Lower leg skin (tissue), 4 donors: ENCODE results near the gene MRPS11. TPM values are rescaled to one million over a fixed set of nuclear protein-coding genes. Genes with fewer than 3 reads are reported as not detected.
A peak's percentile ranks its signal among the peaks of the same experiment; 100 is the strongest.
"Not testable (repeated sequence)": the region's sequence is repeated elsewhere in the genome, so short reads cannot be mapped to it uniquely, and the experiment has no call there.

Source experiments
- DNase-seq, 2 donors: peaks; one replicate each; pipeline ENCODE4 v3.0.0-alpha.2; 2019; ENCODE audit warnings: low spot score in 2 of 2
- H3K4me3 ChIP-seq: fragments of 200-600 bp; sonication (generic); 2 replicates; pipeline ENCODE4 v1.5.1; 2017; ENCODE audit warnings: mild to moderate bottlenecking, low read depth; ENCODE audit not compliant: poor library complexity, severe bottlenecking
- CTCF ChIP-seq, 3 donors: fragments of 450-650 bp; IDR thresholded peaks; one replicate each; pipeline ENCODE4 v1.5.1; 2016; ENCODE audit warnings: antibody characterized with exemption in 3 of 3, mild to moderate bottlenecking in 3 of 3, moderate library complexity in 2 of 3
- POLR2A ChIP-seq, 2 donors: fragments of 450-650 bp; IDR thresholded peaks; one replicate each; pipeline ENCODE4 v1.6.1; 2016 to 2017; ENCODE audit warnings: antibody characterized with exemption in 2 of 2, mild to moderate bottlenecking in 1 of 2, moderate library complexity in 1 of 2
- WGBS, 2 donors: methylation state at CpG; one replicate each; pipeline ENCODE4 v1.1.5; 2018; 5-methylcytosine and 5-hydroxymethylcytosine counted together
- intact Hi-C: fragments of 100-400 bp; cut with DNase I; formaldehyde crosslinking; loops from one replicate; pipeline ENCODE4 v1.15.0; 2023; ENCODE audit warnings: low total_unique reads
- total RNA-seq, 4 donors: library from RNA; depleted of rRNA; stranded (reverse); fragments of >200 nt; gene quantifications; one replicate each; pipeline ENCODE4 v1.1.0, GENCODE V29; 2016

MRPS11 gene
- total RNA-seq, 4 donors from 2014 or later = 28.4 to 40.0 (median 31.6) TPM

GRCh38 chr15:88428805-88429605 is 38.5 kb upstream of the MRPS11 start:
- 74% methylated on average over 12 of the region's 12 CpGs for WGBS, 2 donors
- H3K4me3 ChIP-seq = no peak overlapping the region
- TF ChIP-seq CTCF (IDR thresholded peaks at IDR 0.05) (no peak), POLR2A (IDR thresholded peaks at IDR 0.05) (no peak)
- DNase-seq = peak in 1 of 2 donors; percentile 50
- intact Hi-C loops = no loop called here

GRCh38 chr15:88430051-88430450 is 37.5 kb upstream of the MRPS11 start:
- no peak for DNase-seq
- TF ChIP-seq CTCF (IDR thresholded peaks at IDR 0.05) (no peak), POLR2A (IDR thresholded peaks at IDR 0.05) (no peak)
- H3K4me3 ChIP-seq = no peak overlapping the region
- intact Hi-C loops = no loop called here

- intact Hi-C loops = no loop called here
- H3K4me3 ChIP-seq = no peak overlapping the region
- TF ChIP-seq CTCF (IDR thresholded peaks at IDR 0.05) (no peak), POLR2A (IDR thresholded peaks at IDR 0.05) (no peak)
- WGBS, 2 donors = 82 to 86% methylated on average over 10 of the region's 10 CpGs
- peak in 1 of 2 donors; percentile 49 for DNase-seq
Measured at GRCh38 chr15:88431441-88431840, 36.1 kb upstream of the MRPS11 start.

- no peak overlapping the region for H3K4me3 ChIP-seq
- intact Hi-C loops = no loop called here
- peak in 1 of 2 donors; percentile 78 for DNase-seq
- 83 to 87% methylated on average over 7 of the region's 7 CpGs for WGBS, 2 donors
- TF ChIP-seq CTCF (IDR thresholded peaks at IDR 0.05) (no peak), POLR2A (IDR thresholded peaks at IDR 0.05) (no peak)
Measured at GRCh38 chr15:88433046-88433685, 34.3 kb upstream of the MRPS11 start.

- DNase-seq, intact Hi-C loops: not testable (repeated sequence)
- WGBS, 2 donors = 72 to 81% methylated on average over 5 of the region's 5 CpGs
Measured at GRCh38 chr15:88434106-88434505, 33.4 kb upstream of the MRPS11 start.

GRCh38 chr15:88438181-88438580 is 29.3 kb upstream of the MRPS11 start:
- DNase-seq = peak in 1 of 2 donors; percentile 70
- TF ChIP-seq POLR2A (IDR thresholded peaks at IDR 0.05) = no peak
- TF ChIP-seq CTCF (IDR thresholded peaks at IDR 0.05) = no peak
- intact Hi-C loops = no loop called here
- 73 to 83% methylated on average over 5 of the region's 5 CpGs for WGBS, 2 donors
- H3K4me3 ChIP-seq = no peak overlapping the region

More at GRCh38 chr15:88434106-88434505, 33.4 kb upstream of the MRPS11 start:
- not testable (repeated sequence) for H3K4me3 ChIP-seq
